K562 (cell line): ENCODE data around the gene CCDC93. TPM values are rescaled to one million over a fixed set of nuclear protein-coding genes. Genes with fewer than 3 reads are reported as not detected.

ENCODE experiments used
- BCOR ChIP-seq: fragments of 450-650 bp; IDR thresholded peaks from 2 replicates; pipeline ENCODE4 v1.6.1; 2016
- CBFA2T2 ChIP-seq: fragments of 450-650 bp; conservative IDR thresholded peaks from 2 replicates; pipeline ENCODE4 v1.6.1; 2017; ENCODE audit warnings: mild to moderate bottlenecking
- GABPB1 ChIP-seq: sonication (generic); formaldehyde crosslinking; IDR thresholded peaks from 2 replicates; pipeline ENCODE4 v1.8.0; 2022; ENCODE audit warnings: mild to moderate bottlenecking, missing genetic modification reagents
- HDAC1 ChIP-seq, 2 experiments: fragments of 450-650 bp; IDR thresholded peaks; 2 replicates each; pipeline ENCODE4 v1.6.1; 2016 to 2017; ENCODE audit warnings: inconsistent platforms in 1 of 2, mild to moderate bottlenecking in 1 of 2, moderate library complexity in 1 of 2
- HDAC2 ChIP-seq: fragments of 450-650 bp; IDR thresholded peaks from 2 replicates; pipeline ENCODE4 v1.6.1; 2016; ENCODE audit warnings: mild to moderate bottlenecking
- HIVEP1 ChIP-seq: fragments of 250-450 bp; sonication (Bioruptor Pico); IDR thresholded peaks from 2 replicates; pipeline ENCODE4 v1.4.0; 2020; ENCODE audit warnings: mild to moderate bottlenecking
- HSF4 ChIP-seq: fragments of 250-450 bp; sonication (Bioruptor Pico); IDR thresholded peaks from 2 replicates; pipeline ENCODE4 v2.1.2; 2022; ENCODE audit warnings: mild to moderate bottlenecking, moderate library complexity, borderline replicate concordance
- JUN ChIP-seq, 2 experiments: sonication (generic) in 1 of 2; formaldehyde crosslinking in 1 of 2; IDR thresholded peaks; 2 replicates each; pipeline versions ENCODE4 v1.6.1 to v1.8.0; 2012 to 2022; ENCODE audit warnings: borderline replicate concordance in 2 of 2, mild to moderate bottlenecking in 2 of 2, improper control_type of control experiment in 1 of 2, low read depth in 1 of 2, low read length in 1 of 2, missing genetic modification reagents in 1 of 2
- KLF6 ChIP-seq: fragments of 250-450 bp; sonication (Bioruptor Pico); IDR thresholded peaks from 2 replicates; pipeline ENCODE4 v1.4.0; 2020; ENCODE audit warnings: mild to moderate bottlenecking, moderate library complexity, borderline replicate concordance
- NFXL1 ChIP-seq: fragments of 450-650 bp; formaldehyde crosslinking; IDR thresholded peaks from 2 replicates; pipeline ENCODE4 v1.4.0; 2021; ENCODE audit warnings: mild to moderate bottlenecking
- NUFIP1 ChIP-seq: fragments of 450-650 bp; IDR thresholded peaks from 2 replicates; pipeline ENCODE4 v1.6.1; 2018; ENCODE audit not compliant: partially characterized antibody
- PCBP1 ChIP-seq: fragments of 200-400 bp; formaldehyde crosslinking; IDR thresholded peaks from 2 replicates; pipeline ENCODE4 v1.6.1; 2018; ENCODE audit warnings: mild to moderate bottlenecking, low read depth, low read length; ENCODE audit not compliant: poor library complexity, severe bottlenecking
- PYGO2 ChIP-seq: fragments of 450-650 bp; IDR thresholded peaks from 2 replicates; pipeline ENCODE4 v1.6.1; 2016; ENCODE audit warnings: mild to moderate bottlenecking, missing genetic modification characterization, moderate library complexity, missing compliant biosample characterization
- RBM14 ChIP-seq: fragments of 200-400 bp; formaldehyde crosslinking; IDR thresholded peaks from 2 replicates; pipeline ENCODE4 v1.6.1; 2018; ENCODE audit warnings: low read depth, mild to moderate bottlenecking, low read length, moderate library complexity, borderline replicate concordance; ENCODE audit not compliant: insufficient read depth
- RCOR1 ChIP-seq, 2 experiments: IDR thresholded peaks; 2 replicates each; pipeline ENCODE4 v1.6.1; 2012; ENCODE audit warnings: low read depth in 2 of 2, low read length in 2 of 2, borderline replicate concordance in 1 of 2, improper control_type of control experiment in 1 of 2
- SAFB2 ChIP-seq: fragments of 200-400 bp; formaldehyde crosslinking; IDR thresholded peaks from 2 replicates; pipeline ENCODE4 v1.6.1; 2018; ENCODE audit warnings: borderline replicate concordance, low read length, low read depth, moderate library complexity; ENCODE audit not compliant: severe bottlenecking
- TGIF2 ChIP-seq: sonication (generic); formaldehyde crosslinking; IDR thresholded peaks from 2 replicates; pipeline ENCODE4 v1.8.1; 2022; ENCODE audit warnings: mild to moderate bottlenecking, missing genetic modification reagents, moderate library complexity
- TOE1 ChIP-seq, 2 experiments: fragments of 450-650 bp in 1 of 2; sonication (generic) in 1 of 2; formaldehyde crosslinking in 1 of 2; IDR thresholded peaks; 2 replicates each; pipeline versions ENCODE4 v1.7.1 to v1.8.0; 2016 to 2022; ENCODE audit warnings: borderline replicate concordance in 2 of 2, mild to moderate bottlenecking in 2 of 2, antibody characterized with exemption in 1 of 2, inconsistent platforms in 1 of 2, low read depth in 1 of 2, missing genetic modification reagents in 1 of 2, moderate library complexity in 1 of 2
- ZBTB26 ChIP-seq: fragments of 450-650 bp; formaldehyde crosslinking; IDR thresholded peaks from 2 replicates; pipeline ENCODE4 v1.4.0; 2022; ENCODE audit warnings: missing genetic modification characterization
- ZC3H11A ChIP-seq: IDR thresholded peaks from 2 replicates; pipeline ENCODE4 v1.6.1; 2012; ENCODE audit warnings: low read depth, low read length, improper control_type of control experiment
- ZNF263 ChIP-seq: sonication (generic); formaldehyde crosslinking; IDR thresholded peaks from 2 replicates; pipeline ENCODE4 v1.8.0; 2022; ENCODE audit warnings: mild to moderate bottlenecking, missing genetic modification reagents, borderline replicate concordance
- ZNF584 ChIP-seq: fragments of 200-800 bp; sonication (Bioruptor generic); IDR thresholded peaks from 2 replicates; pipeline ENCODE4 v1.6.1; 2016; ENCODE audit warnings: low read depth, mild to moderate bottlenecking, missing genetic modification characterization, missing compliant biosample characterization
- ZNF589 ChIP-seq: fragments of 200-800 bp; sonication (Bioruptor generic); IDR thresholded peaks from 2 replicates; pipeline ENCODE4 v1.6.1; 2016; ENCODE audit warnings: low read depth, missing genetic modification characterization, missing compliant biosample characterization
- ZNF644 ChIP-seq: fragments of 200-800 bp; sonication (Bioruptor generic); IDR thresholded peaks from 2 replicates; pipeline ENCODE4 v1.6.1; 2016; ENCODE audit warnings: low read depth, missing genetic modification characterization, missing compliant biosample characterization
- ZNF699 ChIP-seq: fragments of 250-450 bp; sonication (Bioruptor Pico); IDR thresholded peaks from 2 replicates; pipeline ENCODE4 v1.8.0; 2021; ENCODE audit warnings: mild to moderate bottlenecking, moderate library complexity; ENCODE audit not compliant: insufficient replicate concordance
- polyA plus RNA-seq, 8 experiments: library from polyadenylated mRNA; depleted of rRNA in 4 of 8; stranded (reverse) in 5 of 8; unstranded in 3 of 8; fragments of >200 nt; fragmentation: Nextera tagmentation in 2 of 8; fragmentation: Illumina TruSeq in 1 of 8; extraction: Ambion mirVana in 2 of 8; extraction: Trizol in 1 of 8; gene quantifications; 2 replicates each; pipeline versions ENCODE4 v1.2.1 to v1.2.3, GENCODE V29; 2011 to 2014; ENCODE audit warnings: inconsistent platforms in 1 of 8, missing spikeins in 1 of 8
- total RNA-seq, 7 experiments: library from RNA; depleted of rRNA in 6 of 7; stranded (reverse); fragments of >200 nt in 6 of 7; fragmentation: Illumina TruSeq in 2 of 7; extraction: Trizol in 2 of 7; gene quantifications; 2 replicates each; pipeline versions ENCODE4 v1.2.1 to v1.2.3, GENCODE V29; 2011 to 2021; ENCODE audit warnings: low replicate concordance in 1 of 7
- TF ChIP-seq, protein P1 (sequence below): sonication (generic); formaldehyde crosslinking; IDR thresholded peaks from 2 replicates; pipeline ENCODE4 v1.8.1; 2022; ENCODE audit warnings: missing genetic modification reagents
- TF ChIP-seq, protein P2 (sequence below), 2 experiments: fragments of 450-650 bp in 1 of 2; sonication (generic) in 1 of 2; formaldehyde crosslinking; conservative IDR thresholded peaks; 2 replicates each; pipeline versions ENCODE4 v1.4.0 to v1.8.1; 2020 to 2022; ENCODE audit warnings: mild to moderate bottlenecking in 1 of 2, missing genetic modification reagents in 1 of 2

Gene CCDC93
- total and polyA plus RNA-seq, 9 of the 15 experiments (the other 6 are each of a cell fraction or from before 2014, with no cell fraction given), result 3.3 to 19.3 (median 12.4) TPM

DNA sequence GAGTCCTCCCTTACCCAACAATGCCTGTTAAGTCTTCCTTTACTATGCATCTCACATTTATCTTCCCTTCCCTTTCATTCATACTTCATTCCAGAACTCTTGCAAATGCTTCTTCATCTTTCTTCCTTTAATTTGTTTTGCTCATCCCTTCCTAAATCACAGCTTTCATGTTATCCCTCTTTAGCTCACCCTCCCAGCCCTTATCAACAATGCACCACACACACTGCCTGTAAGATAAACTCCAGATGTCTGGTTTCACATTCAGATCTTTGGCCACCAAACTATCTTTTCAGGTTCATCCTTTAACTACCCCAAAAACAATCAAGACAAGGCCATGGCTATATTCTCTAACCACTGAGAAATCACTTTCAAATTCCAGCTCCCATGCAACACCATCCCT is 3.4 kb downstream of the CCDC93 start (continued):
- TF ChIP-seq ZNF584 (CRISPR knock-in tag) (no peak), ZBTB26 (CRISPR knock-in tag) (no peak), ZNF644 (no peak), NFXL1 (CRISPR knock-in tag) (no peak), HSF4 (CRISPR knock-in tag) (no peak), HDAC1 (IDR thresholded peaks at IDR 0.05) (peak; percentile 30 to 91; a peak in 2 of 4 replicates), TGIF2 (no peak), GABPB1 (no peak), RCOR1 (IDR thresholded peaks at IDR 0.05; ENCODE audit: borderline replicate concordance in 1 of 2, low read depth in 2 of 2, low read length in 2 of 2) (peak; percentile 75 to 99; a peak in 3 of 4 replicates), ZC3H11A (no peak), PCBP1 (no peak), KLF6 (no peak), NUFIP1 (no peak), PYGO2 (tag) (no peak), ZNF263 (CRISPR knock-in tag) (no peak), JUN (IDR thresholded peaks at IDR 0.05; ENCODE audit: borderline replicate concordance, low read depth, low read length) (no peak), JUN (CRISPR knock-in tag; IDR thresholded peaks at IDR 0.05; ENCODE audit: borderline replicate concordance) (no peak), HIVEP1 (CRISPR knock-in tag) (no peak), CBFA2T2 (peak; percentile 90), RBM14 (no peak), ZNF589 (CRISPR knock-in tag) (no peak), ZNF699 (no peak), BCOR (peak; percentile 49; the same call in 1 of the 2 replicates), TOE1 (IDR thresholded peaks at IDR 0.05; ENCODE audit: borderline replicate concordance) (no peak), TOE1 (CRISPR knock-in tag; IDR thresholded peaks at IDR 0.05; ENCODE audit: borderline replicate concordance, low read depth) (no peak), SAFB2 (no peak), HDAC2 (peak; percentile 85)
- TF ChIP-seq, protein P1, sequence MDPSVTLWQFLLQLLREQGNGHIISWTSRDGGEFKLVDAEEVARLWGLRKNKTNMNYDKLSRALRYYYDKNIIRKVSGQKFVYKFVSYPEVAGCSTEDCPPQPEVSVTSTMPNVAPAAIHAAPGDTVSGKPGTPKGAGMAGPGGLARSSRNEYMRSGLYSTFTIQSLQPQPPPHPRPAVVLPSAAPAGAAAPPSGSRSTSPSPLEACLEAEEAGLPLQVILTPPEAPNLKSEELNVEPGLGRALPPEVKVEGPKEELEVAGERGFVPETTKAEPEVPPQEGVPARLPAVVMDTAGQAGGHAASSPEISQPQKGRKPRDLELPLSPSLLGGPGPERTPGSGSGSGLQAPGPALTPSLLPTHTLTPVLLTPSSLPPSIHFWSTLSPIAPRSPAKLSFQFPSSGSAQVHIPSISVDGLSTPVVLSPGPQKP, result no peak
- TF ChIP-seq, protein P2, sequence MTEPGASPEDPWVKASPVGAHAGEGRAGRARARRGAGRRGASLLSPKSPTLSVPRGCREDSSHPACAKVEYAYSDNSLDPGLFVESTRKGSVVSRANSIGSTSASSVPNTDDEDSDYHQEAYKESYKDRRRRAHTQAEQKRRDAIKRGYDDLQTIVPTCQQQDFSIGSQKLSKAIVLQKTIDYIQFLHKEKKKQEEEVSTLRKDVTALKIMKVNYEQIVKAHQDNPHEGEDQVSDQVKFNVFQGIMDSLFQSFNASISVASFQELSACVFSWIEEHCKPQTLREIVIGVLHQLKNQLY (CRISPR knock-in tag; conservative IDR thresholded peaks at IDR 0.05), result no peak
